Hepatocyte (in vitro differentiated cells): ENCODE measurements around the gene KLK15. TPM values are rescaled to one million over a fixed set of nuclear protein-coding genes. Genes with fewer than 3 reads are reported as not detected.

Experiments used
- DNase-seq: peaks from one replicate; pipeline ENCODE4 v3.0.0-alpha.2; 2016; ENCODE audit warnings: low spot score
- H2AFZ ChIP-seq: fragments of 200-600 bp; sonication (generic); 2 replicates; pipeline ENCODE4 v1.6.0; 2016; ENCODE audit warnings: antibody characterized with exemption, mild to moderate bottlenecking
- H3K27ac ChIP-seq: fragments of 200-600 bp; sonication (generic); 2 replicates; pipeline ENCODE4 v1.5.1; 2016; ENCODE audit warnings: mild to moderate bottlenecking
- H3K27me3 ChIP-seq: fragments of 200-600 bp; sonication (generic); 2 replicates; pipeline ENCODE4 v1.6.1; 2016
- H3K36me3 ChIP-seq: fragments of 200-600 bp; sonication (generic); replicated peaks from 2 replicates; pipeline ENCODE4 v1.5.1; 2016; ENCODE audit warnings: low read depth; ENCODE audit not compliant: insufficient read depth
- H3K4me1 ChIP-seq: fragments of 200-600 bp; sonication (generic); 2 replicates; pipeline ENCODE4 v1.5.1; 2016; ENCODE audit warnings: mild to moderate bottlenecking, moderate library complexity; ENCODE audit not compliant: insufficient read depth
- H3K4me2 ChIP-seq: fragments of 200-600 bp; sonication (generic); 2 replicates; pipeline ENCODE4 v1.6.0; 2016
- H3K4me3 ChIP-seq: fragments of 200-600 bp; sonication (generic); 2 replicates; pipeline ENCODE4 v1.5.1; 2016; ENCODE audit warnings: mild to moderate bottlenecking
- H3K79me2 ChIP-seq: fragments of 200-600 bp; sonication (generic); 2 replicates; pipeline ENCODE4 v1.6.0; 2017; ENCODE audit warnings: mild to moderate bottlenecking
- H3K9me2 ChIP-seq: fragments of 200-600 bp; sonication (generic); replicated peaks from 2 replicates; pipeline ENCODE4 v1.6.0; 2017; ENCODE audit warnings: mild to moderate bottlenecking; ENCODE audit not compliant: insufficient read depth
- H3K9me3 ChIP-seq: fragments of 200-600 bp; sonication (generic); 2 replicates; pipeline ENCODE4 v1.5.1; 2016; ENCODE audit warnings: low read depth, mild to moderate bottlenecking
- H4K20me1 ChIP-seq: fragments of 200-600 bp; sonication (generic); 2 replicates; pipeline ENCODE4 v1.6.0; 2016; ENCODE audit warnings: mild to moderate bottlenecking; ENCODE audit not compliant: insufficient read depth, poor library complexity, severe bottlenecking
- EZH2 ChIP-seq: fragments of 200-600 bp; sonication (generic); IDR thresholded peaks from 2 replicates; pipeline ENCODE4 v1.6.1; 2016; ENCODE audit warnings: antibody characterized with exemption, mild to moderate bottlenecking, borderline replicate concordance
- EZH2phosphoT487 ChIP-seq: fragments of 200-600 bp; sonication (generic); IDR thresholded peaks from one replicate; pipeline ENCODE4 v1.6.1; 2018; ENCODE audit warnings: antibody characterized with exemption, mild to moderate bottlenecking, low read depth, moderate library complexity; ENCODE audit not compliant: unreplicated experiment, severe bottlenecking
- WGBS: methylation state at CpG from one replicate; pipeline ENCODE4 v1.1.6; 2016; ENCODE audit warnings: low lambda C conversion rate; ENCODE audit errors: missing lambda C conversion rate; 5-methylcytosine and 5-hydroxymethylcytosine counted together
- polyA plus RNA-seq: library from polyadenylated mRNA; unstranded; fragments of >200 nt; fragmentation: Nextera tagmentation; extraction: Ambion mirVana; gene quantifications from 2 replicates; pipeline ENCODE4 v1.2.1, GENCODE V29; 2016
- total RNA-seq: library from RNA; depleted of rRNA; stranded (reverse); fragments of >200 nt; gene quantifications from 2 replicates; pipeline ENCODE4 v1.2.3, GENCODE V29; 2014
- TF ChIP-seq, protein P1 (sequence below): fragments of 200-600 bp; sonication (generic); IDR thresholded peaks from 2 replicates; pipeline ENCODE4 v1.5.1; 2016; ENCODE audit warnings: antibody characterized with exemption, mild to moderate bottlenecking; ENCODE audit not compliant: poor library complexity

The KLK15 gene
- total and polyA plus RNA-seq, 2 experiments from 2014 or later, result not detected

- Histone ChIP-seq H3K9me2 (no peaks in the 10 kb centered on the region), H3K9me3 (no peaks in the 10 kb centered on the region), H3K4me1 (no peaks in the 10 kb centered on the region), H3K4me2 (no peak overlapping the region), H4K20me1 (no peaks in the 10 kb centered on the region), H3K4me3 (no peak overlapping the region), H3K79me2 (no peaks in the 10 kb centered on the region), H3K36me3 (no peaks in the 10 kb centered on the region), H3K27ac (no peak overlapping the region), H2AFZ (no peak overlapping the region), H3K27me3 (no peaks in the 10 kb centered on the region)
- TF ChIP-seq EZH2phosphoT487 (no peak), EZH2 (no peak)
- TF ChIP-seq, protein P1, sequence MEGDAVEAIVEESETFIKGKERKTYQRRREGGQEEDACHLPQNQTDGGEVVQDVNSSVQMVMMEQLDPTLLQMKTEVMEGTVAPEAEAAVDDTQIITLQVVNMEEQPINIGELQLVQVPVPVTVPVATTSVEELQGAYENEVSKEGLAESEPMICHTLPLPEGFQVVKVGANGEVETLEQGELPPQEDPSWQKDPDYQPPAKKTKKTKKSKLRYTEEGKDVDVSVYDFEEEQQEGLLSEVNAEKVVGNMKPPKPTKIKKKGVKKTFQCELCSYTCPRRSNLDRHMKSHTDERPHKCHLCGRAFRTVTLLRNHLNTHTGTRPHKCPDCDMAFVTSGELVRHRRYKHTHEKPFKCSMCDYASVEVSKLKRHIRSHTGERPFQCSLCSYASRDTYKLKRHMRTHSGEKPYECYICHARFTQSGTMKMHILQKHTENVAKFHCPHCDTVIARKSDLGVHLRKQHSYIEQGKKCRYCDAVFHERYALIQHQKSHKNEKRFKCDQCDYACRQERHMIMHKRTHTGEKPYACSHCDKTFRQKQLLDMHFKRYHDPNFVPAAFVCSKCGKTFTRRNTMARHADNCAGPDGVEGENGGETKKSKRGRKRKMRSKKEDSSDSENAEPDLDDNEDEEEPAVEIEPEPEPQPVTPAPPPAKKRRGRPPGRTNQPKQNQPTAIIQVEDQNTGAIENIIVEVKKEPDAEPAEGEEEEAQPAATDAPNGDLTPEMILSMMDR, result no peak
- DNase-seq, result no peak
- WGBS, result 83% methylated on average over 11 of the region's 11 CpGs
Measured at GRCh38 chr19:50793558-50794065, 39.8 kb downstream of the KLK15 start.

GRCh38 chr19:50792272-50793250 lies 40.8 kb downstream of the KLK15 start:
- no peak for DNase-seq
- Histone ChIP-seq H3K79me2 (no peaks in the 10 kb centered on the region), H3K27me3 (no peaks in the 10 kb centered on the region), H4K20me1 (no peaks in the 10 kb centered on the region), H3K4me3 (no peak overlapping the region), H3K9me2 (no peaks in the 10 kb centered on the region), H3K36me3 (no peaks in the 10 kb centered on the region), H3K27ac (no peak overlapping the region), H3K9me3 (no peaks in the 10 kb centered on the region), H2AFZ (no peak overlapping the region), H3K4me2 (no peak overlapping the region), H3K4me1 (no peaks in the 10 kb centered on the region)
- 76% methylated on average over 11 of the region's 13 CpGs for WGBS
- TF ChIP-seq EZH2 (no peak), EZH2phosphoT487 (no peak)
- TF ChIP-seq, protein P1, result no peak

DNA sequence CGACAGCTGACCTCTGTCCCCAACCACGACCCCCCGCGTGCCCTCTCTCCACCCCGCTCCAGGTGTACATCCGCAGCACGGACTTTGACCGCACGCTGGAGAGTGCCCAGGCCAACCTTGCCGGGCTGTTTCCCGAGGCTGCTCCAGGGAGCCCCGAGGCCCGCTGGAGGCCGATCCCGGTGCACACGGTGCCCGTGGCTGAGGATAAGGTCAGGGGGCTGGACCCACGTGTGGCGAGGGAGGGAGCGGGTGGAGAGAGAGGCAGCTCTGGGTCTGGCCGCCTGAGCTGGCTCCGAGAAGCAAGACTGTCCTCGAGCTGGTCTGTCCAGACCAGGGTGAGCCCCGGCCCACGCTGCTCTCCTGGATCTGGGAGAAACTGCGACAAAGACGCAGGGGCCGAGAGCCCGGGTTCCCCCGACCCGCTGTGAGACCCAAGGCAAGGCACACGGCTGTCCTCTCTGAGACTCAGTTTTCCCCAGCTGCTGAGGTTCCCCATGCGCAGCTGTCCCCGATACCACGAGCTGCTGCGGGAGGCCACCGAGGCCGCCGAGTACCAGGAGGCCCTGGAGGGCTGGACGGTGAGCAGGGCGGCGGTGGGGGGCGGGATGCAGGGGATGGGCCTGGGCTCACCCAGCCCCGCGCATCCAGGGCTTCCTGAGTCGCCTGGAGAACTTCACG lies 41.6 kb downstream of the KLK15 start:
- WGBS, result 88% methylated on average over 40 of the region's 47 CpGs

More for the DNA sequence above, 41.6 kb downstream of the KLK15 start:
- no peaks in the 10 kb centered on the region for H3K9me2 ChIP-seq
- H3K36me3 ChIP-seq, result no peaks in the 10 kb centered on the region
- no peak for DNase-seq
- H3K27ac ChIP-seq, result no peak overlapping the region
- no peak overlapping the region for H3K4me2 ChIP-seq
- no peaks in the 10 kb centered on the region for H3K27me3 ChIP-seq
- H3K79me2 ChIP-seq, result no peaks in the 10 kb centered on the region
- no peaks in the 10 kb centered on the region for H3K4me1 ChIP-seq
- H4K20me1 ChIP-seq, result no peaks in the 10 kb centered on the region
- no peaks in the 10 kb centered on the region for H3K9me3 ChIP-seq
- no peak overlapping the region for H3K4me3 ChIP-seq
- no peak overlapping the region for H2AFZ ChIP-seq
- TF ChIP-seq EZH2 (no peak), EZH2phosphoT487 (no peak)
- TF ChIP-seq, protein P1, result no peak
